Esophagus muscularis mucosa (tissue), 4 donors: ENCODE measurements around the gene DCC. TPM values are rescaled to one million over a fixed set of nuclear protein-coding genes. Genes with fewer than 3 reads are reported as not detected.

Source experiments
- DNase-seq: peaks from one replicate; pipeline ENCODE4 v3.0.0-alpha.2; 2017; ENCODE audit errors: extremely low spot score
- H3K27ac ChIP-seq, 4 donors: fragments of 200-600 bp; sonication (generic); replicated peaks in 1 of 4; 1 replicate in 3 of 4; 2 replicates in 1 of 4; pipeline ENCODE4 v1.5.1; 2016 to 2019; ENCODE audit warnings: mild to moderate bottlenecking in 1 of 4
- H3K27me3 ChIP-seq, 4 donors: fragments of 200-600 bp; sonication (generic); one replicate each; pipeline versions ENCODE4 v1.5.1 to v1.6.0; 2016 to 2019
- H3K36me3 ChIP-seq, 4 donors: fragments of 200-600 bp; sonication (generic); one replicate each; pipeline ENCODE4 v1.5.1; 2016 to 2019
- H3K4me1 ChIP-seq, 4 donors: fragments of 200-600 bp; sonication (generic); one replicate each; pipeline ENCODE4 v1.5.1; 2016 to 2019
- H3K4me3 ChIP-seq, 4 donors: fragments of 200-600 bp; sonication (generic); 1 replicate in 2 of 4; 2 replicates in 2 of 4; pipeline ENCODE4 v1.5.1; 2016 to 2019; ENCODE audit warnings: mild to moderate bottlenecking in 4 of 4, moderate library complexity in 1 of 4
- H3K9me3 ChIP-seq, 4 donors: fragments of 200-600 bp; sonication (generic); 1 replicate in 3 of 4; 2 replicates in 1 of 4; pipeline ENCODE4 v1.5.1; 2016 to 2019
- EP300 ChIP-seq: sonication (generic); formaldehyde crosslinking; IDR thresholded peaks from one replicate; pipeline ENCODE4 v1.6.1; 2017; ENCODE audit warnings: antibody characterized with exemption
- POLR2A ChIP-seq: fragments of 450-650 bp; IDR thresholded peaks from one replicate; pipeline ENCODE4 v1.6.1; 2017; ENCODE audit warnings: antibody characterized with exemption, moderate library complexity, mild to moderate bottlenecking, low read depth
- POLR2AphosphoS5 ChIP-seq, 2 donors: sonication (generic); formaldehyde crosslinking; IDR thresholded peaks; one replicate each; pipeline ENCODE4 v1.6.1; 2017; ENCODE audit warnings: antibody characterized with exemption in 2 of 2
- WGBS: methylation state at CpG from one replicate; pipeline ENCODE4 v1.1.5; 2018; 5-methylcytosine and 5-hydroxymethylcytosine counted together
- intact Hi-C: fragments of 100-400 bp; cut with DNase I; formaldehyde crosslinking; loops from one replicate; pipeline ENCODE4 v1.15.1; 2023
- total RNA-seq, 4 donors: library from RNA; depleted of rRNA; stranded (reverse); fragments of >200 nt; gene quantifications; one replicate each; pipeline versions ENCODE4 v1.1.0 to v1.2.1, GENCODE V29; 2016
- TF ChIP-seq, protein P1 (sequence below), 3 experiments: fragments of 200-600 bp in 2 of 3; fragments of 450-650 bp in 1 of 3; sonication (generic) in 2 of 3; IDR thresholded peaks; one replicate each; pipeline ENCODE4 v1.5.1; 2017 to 2019; ENCODE audit warnings: antibody characterized with exemption in 3 of 3, mild to moderate bottlenecking in 2 of 3, moderate library complexity in 1 of 3

Gene DCC
- total RNA-seq, 4 donors from 2014 or later: 0.46 to 0.99 (median 0.83) TPM; not detected in 1

DNA sequence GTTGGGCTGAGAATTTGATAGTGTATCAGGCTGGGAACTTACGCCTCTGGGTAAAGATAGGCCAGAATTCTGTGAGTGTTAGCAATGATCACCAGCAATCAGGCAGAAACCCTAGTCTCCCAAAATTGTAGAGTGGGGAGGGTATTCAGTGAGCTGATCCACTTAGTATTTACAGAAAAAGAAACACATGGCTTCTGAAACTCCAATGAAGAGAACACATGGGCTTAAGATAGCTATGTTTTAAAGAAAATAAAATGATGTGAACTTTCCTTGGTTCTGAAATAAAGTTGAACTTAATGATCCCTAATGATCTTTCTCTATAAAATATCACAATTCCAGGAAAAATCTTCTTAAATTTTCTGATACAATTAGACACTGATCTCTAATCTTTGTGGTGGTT, 472.8 kb downstream of the DCC start:
- H3K36me3 ChIP-seq: no peaks in the 10 kb centered on the region
- H3K27me3 ChIP-seq: no peaks in the 10 kb centered on the region
- no peak overlapping the region for H3K27ac ChIP-seq
- no peak for DNase-seq
- intact Hi-C loops: loop anchor here (10.0 kb wide), 1 partner anchor 58 kb away; no protein-coding TSS in a partner anchor
- 100% methylated on average over 1 of the region's 1 CpG for WGBS
- TF ChIP-seq POLR2AphosphoS5 (IDR thresholded peaks at IDR 0.05) (no peak), EP300 (no peak), POLR2A (no peak)
- TF ChIP-seq, protein P1, sequence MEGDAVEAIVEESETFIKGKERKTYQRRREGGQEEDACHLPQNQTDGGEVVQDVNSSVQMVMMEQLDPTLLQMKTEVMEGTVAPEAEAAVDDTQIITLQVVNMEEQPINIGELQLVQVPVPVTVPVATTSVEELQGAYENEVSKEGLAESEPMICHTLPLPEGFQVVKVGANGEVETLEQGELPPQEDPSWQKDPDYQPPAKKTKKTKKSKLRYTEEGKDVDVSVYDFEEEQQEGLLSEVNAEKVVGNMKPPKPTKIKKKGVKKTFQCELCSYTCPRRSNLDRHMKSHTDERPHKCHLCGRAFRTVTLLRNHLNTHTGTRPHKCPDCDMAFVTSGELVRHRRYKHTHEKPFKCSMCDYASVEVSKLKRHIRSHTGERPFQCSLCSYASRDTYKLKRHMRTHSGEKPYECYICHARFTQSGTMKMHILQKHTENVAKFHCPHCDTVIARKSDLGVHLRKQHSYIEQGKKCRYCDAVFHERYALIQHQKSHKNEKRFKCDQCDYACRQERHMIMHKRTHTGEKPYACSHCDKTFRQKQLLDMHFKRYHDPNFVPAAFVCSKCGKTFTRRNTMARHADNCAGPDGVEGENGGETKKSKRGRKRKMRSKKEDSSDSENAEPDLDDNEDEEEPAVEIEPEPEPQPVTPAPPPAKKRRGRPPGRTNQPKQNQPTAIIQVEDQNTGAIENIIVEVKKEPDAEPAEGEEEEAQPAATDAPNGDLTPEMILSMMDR (IDR thresholded peaks at IDR 0.05): no peak
- no peaks in the 10 kb centered on the region for H3K9me3 ChIP-seq
- H3K4me3 ChIP-seq: no peak overlapping the region
- H3K4me1 ChIP-seq: no peaks in the 10 kb centered on the region

DNA sequence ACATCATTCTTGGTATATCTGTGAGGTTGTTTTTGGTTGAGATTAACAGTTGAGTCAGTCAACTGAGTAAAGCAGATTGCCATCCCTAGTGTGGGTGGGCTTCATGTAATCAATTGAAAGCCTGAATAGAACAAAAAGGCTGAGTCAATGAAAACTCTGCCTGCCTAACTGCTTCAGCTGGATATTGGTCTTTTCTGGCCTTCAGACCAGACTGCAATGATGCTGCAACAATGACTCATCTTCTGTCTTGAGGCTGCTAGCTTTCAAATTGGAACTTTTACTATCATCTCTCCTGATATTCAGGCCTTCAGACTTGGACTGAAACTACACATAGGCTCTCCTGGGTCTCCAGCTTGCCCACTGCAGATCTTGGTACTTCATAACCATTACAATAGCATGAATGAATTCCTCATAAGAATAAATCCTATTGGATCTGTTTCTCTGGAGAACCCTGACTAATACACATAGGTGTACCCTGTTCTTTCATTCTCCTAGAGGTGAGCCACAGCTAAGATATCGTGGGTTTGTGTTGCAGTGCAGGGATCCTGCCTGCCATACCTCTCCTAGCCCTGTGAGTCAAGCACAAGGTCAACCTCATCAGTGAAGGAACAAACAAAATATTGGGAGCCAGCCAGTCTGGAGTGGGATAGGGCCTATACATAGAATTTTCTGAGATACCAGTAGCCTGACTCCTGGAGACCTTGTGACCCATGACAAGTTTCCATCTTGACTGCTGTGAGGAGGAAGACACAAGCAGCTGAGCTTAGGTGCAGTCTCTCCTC, 473.8 kb downstream of the DCC start:
- Histone ChIP-seq H3K4me1 (no peaks in the 10 kb centered on the region), H3K36me3 (no peaks in the 10 kb centered on the region), H3K4me3 (no peak overlapping the region), H3K27ac (no peak overlapping the region), H3K27me3 (no peaks in the 10 kb centered on the region), H3K9me3 (no peaks in the 10 kb centered on the region)
- DNase-seq: no peak
- WGBS: 43% methylated on average over 1 of the region's 1 CpG
- TF ChIP-seq, protein P1 (IDR thresholded peaks at IDR 0.05): no peak
- TF ChIP-seq POLR2A (no peak), EP300 (no peak), POLR2AphosphoS5 (IDR thresholded peaks at IDR 0.05) (no peak)
- intact Hi-C loops: loop anchor here (10.0 kb wide), 1 partner anchor 59 kb away; no protein-coding TSS in a partner anchor

DNA sequence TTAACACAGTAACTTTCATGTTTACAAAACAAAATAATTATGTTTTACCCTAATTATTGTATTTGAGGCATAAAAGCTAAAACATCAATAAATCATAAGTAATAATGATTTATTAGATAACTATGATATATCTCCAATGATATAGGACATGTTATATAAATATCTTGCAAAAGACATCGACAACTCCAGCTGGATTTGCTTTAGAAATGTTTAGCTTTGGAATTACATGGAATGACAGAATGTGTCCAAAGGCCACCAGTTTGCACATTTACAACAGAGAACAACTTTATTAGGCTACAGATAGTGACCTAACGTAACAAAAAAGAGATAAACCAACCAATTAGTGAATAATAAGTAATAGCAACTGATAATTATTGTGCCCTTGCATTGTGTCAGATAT, 475.7 kb downstream of the DCC start:
- WGBS: 57% methylated on average over 2 of the region's 2 CpGs
- TF ChIP-seq, protein P1 (IDR thresholded peaks at IDR 0.05): no peak
- TF ChIP-seq POLR2A (no peak), EP300 (no peak), POLR2AphosphoS5 (IDR thresholded peaks at IDR 0.05) (no peak)

DNA sequence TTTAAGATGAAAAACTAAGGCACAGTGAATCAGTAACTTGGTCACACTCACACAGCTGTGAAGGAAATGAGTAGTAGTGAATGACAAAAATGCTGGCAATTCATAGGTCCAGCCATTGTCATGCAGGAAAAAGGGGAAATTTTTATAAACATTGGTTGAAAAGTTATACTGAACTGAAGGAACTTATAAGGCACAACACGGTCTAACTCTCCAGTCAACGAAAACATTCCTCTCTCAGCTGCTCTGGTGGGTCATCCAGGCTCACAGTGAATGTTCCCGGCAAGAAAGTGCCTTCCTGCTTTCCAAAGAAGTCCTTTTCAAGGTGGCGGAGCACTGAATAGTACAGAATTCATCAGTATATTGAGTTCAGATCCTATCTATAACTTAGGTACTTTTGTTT, 476.1 kb downstream of the DCC start:
- Histone ChIP-seq H3K4me1 (no peaks in the 10 kb centered on the region), H3K27me3 (no peaks in the 10 kb centered on the region), H3K9me3 (no peaks in the 10 kb centered on the region), H3K27ac (no peak overlapping the region), H3K36me3 (no peaks in the 10 kb centered on the region), H3K4me3 (no peak overlapping the region)
- no peak for TF ChIP-seq POLR2A
- no peak for TF ChIP-seq EP300
- TF ChIP-seq, protein P1 (IDR thresholded peaks at IDR 0.05): no peak
- no peak for TF ChIP-seq POLR2AphosphoS5 (IDR thresholded peaks at IDR 0.05)
- intact Hi-C loops: loop anchor here (10.0 kb wide), 1 partner anchor 61 kb away; no protein-coding TSS in a partner anchor
- 38% methylated on average over 4 of the region's 4 CpGs for WGBS
- no peak for DNase-seq

More for the DNA sequence above, 475.7 kb downstream of the DCC start:
- intact Hi-C loops: loop anchor here (10.0 kb wide), 1 partner anchor 61 kb away; no protein-coding TSS in a partner anchor
- Histone ChIP-seq H3K4me1 (no peaks in the 10 kb centered on the region), H3K27ac (no peak overlapping the region), H3K27me3 (no peaks in the 10 kb centered on the region), H3K9me3 (no peaks in the 10 kb centered on the region), H3K4me3 (no peak overlapping the region), H3K36me3 (no peaks in the 10 kb centered on the region)
- no peak for DNase-seq

DNA sequence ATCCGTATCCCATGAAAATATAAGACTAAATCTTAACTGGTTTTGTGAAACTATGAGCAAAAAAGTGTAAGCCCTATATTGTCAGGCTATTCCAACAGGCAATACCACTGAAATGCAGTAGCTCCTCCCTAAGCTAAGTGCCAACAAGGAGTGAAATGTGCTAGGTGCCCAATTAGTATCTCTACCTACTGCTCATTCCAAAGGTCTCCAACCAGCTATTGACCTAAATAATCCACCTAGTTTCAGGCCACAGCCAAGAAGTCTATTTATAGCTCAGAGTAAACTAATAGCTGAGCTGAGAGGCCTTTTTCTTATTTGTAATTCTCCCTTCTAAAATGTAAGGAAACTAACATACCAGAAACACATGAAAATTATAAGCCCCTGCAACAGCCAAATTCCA, 482.2 kb downstream of the DCC start:
- WGBS: 82% methylated on average over 1 of the region's 1 CpG
- Histone ChIP-seq H3K4me3 (no peak overlapping the region), H3K36me3 (no peaks in the 10 kb centered on the region), H3K27me3 (no peaks in the 10 kb centered on the region), H3K27ac (no peak overlapping the region), H3K4me1 (peaks cover 0 to 11% (median 8%) of the 10 kb centered on the region in 4 donors), H3K9me3 (no peaks in the 10 kb centered on the region)
- TF ChIP-seq POLR2AphosphoS5 (IDR thresholded peaks at IDR 0.05) (no peak), POLR2A (no peak), EP300 (no peak)
- TF ChIP-seq, protein P1 (IDR thresholded peaks at IDR 0.05): no peak
- DNase-seq: no peak
- intact Hi-C loops: no loop called here
